ENCODE data around the gene SAMD14.

DNA sequence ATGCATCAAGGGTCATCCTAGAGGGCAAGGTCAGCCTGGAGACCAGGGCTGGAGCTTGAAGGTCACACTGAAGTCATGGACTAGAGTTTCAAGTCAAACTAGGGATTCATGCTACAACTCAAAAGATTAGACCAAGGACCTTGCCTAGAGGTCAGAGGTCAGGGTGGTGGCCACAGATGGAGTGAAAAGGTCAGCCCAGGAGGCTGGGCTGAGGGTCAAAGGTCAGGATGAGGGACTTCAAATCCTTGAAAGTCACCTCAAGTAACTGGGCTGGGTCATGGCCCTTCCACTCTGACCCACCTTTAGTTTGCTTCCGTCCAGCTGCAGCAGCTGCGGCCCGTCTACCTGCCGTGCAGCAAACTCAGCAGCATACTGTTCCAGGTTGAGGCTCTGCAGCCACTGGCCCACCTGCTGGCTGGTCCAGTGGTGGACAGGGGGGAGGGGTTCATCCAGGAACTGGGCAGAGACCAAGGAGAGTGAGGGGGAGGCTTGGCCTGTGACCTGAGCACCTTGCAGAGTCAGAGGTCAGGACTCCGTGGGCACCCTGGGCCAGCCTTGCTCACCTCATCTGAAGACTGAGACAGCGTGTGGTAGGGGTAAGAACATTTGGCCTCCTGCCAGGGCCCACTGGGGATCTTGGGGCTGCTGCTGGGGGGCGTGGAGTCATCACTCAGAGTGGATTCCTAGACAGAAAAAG lies 16.2 kb downstream of the SAMD14 start:
- TF ChIP-seq, protein P1, sequence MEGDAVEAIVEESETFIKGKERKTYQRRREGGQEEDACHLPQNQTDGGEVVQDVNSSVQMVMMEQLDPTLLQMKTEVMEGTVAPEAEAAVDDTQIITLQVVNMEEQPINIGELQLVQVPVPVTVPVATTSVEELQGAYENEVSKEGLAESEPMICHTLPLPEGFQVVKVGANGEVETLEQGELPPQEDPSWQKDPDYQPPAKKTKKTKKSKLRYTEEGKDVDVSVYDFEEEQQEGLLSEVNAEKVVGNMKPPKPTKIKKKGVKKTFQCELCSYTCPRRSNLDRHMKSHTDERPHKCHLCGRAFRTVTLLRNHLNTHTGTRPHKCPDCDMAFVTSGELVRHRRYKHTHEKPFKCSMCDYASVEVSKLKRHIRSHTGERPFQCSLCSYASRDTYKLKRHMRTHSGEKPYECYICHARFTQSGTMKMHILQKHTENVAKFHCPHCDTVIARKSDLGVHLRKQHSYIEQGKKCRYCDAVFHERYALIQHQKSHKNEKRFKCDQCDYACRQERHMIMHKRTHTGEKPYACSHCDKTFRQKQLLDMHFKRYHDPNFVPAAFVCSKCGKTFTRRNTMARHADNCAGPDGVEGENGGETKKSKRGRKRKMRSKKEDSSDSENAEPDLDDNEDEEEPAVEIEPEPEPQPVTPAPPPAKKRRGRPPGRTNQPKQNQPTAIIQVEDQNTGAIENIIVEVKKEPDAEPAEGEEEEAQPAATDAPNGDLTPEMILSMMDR (IDR thresholded peaks at IDR 0.05 in 4 of 5, conservative IDR thresholded peaks at IDR 0.05 in 1 of 5), result no peak
- TF ChIP-seq POLR2A (IDR thresholded peaks at IDR 0.05), result no peak
